Measurements from ENCODE around the gene ZBTB11. TPM values are rescaled to one million over a fixed set of nuclear protein-coding genes. Genes with fewer than 3 reads are reported as not detected.

ZBTB11 gene
- total and polyA plus RNA-seq, 2 of the 13 experiments (the other 11 are each of a cell fraction or from before 2014, with no cell fraction given): 5.9 to 18.1 TPM

GRCh38 chr3:101724329-101725193 lies 47.6 kb upstream of the ZBTB11 start, which contains the start of gene CEP97 (continued):
- TF ChIP-seq KDM5A (IDR thresholded peaks at IDR 0.05; ENCODE audit: borderline replicate concordance, low read length) (peak; percentile 81), MTA3 (CRISPR knock-in tag; IDR thresholded peaks at IDR 0.05) (no peak), GTF2F1 (IDR thresholded peaks at IDR 0.05; ENCODE audit: low read length) (no peak), NR3C1 (CRISPR knock-in tag; IDR thresholded peaks at IDR 0.05) (no peak), MIER2 (CRISPR knock-in tag; IDR thresholded peaks at IDR 0.05) (no peak), ZFYVE20 (CRISPR knock-in tag; IDR thresholded peaks at IDR 0.05; ENCODE audit: borderline replicate concordance, low read depth) (no peak), CCDC6 (CRISPR knock-in tag; IDR thresholded peaks at IDR 0.05) (peak; percentile 27; the same call in 1 of the 2 replicates), SP140L (CRISPR knock-in tag; IDR thresholded peaks at IDR 0.05; ENCODE audit: borderline replicate concordance) (no peak), ZNF556 (CRISPR knock-in tag; IDR thresholded peaks at IDR 0.05; ENCODE audit: borderline replicate concordance) (no peak; the same call in 1 of the 2 replicates), GMEB1 (CRISPR knock-in tag; IDR thresholded peaks at IDR 0.05; ENCODE audit: borderline replicate concordance) (peak; percentile 73; the same call in 1 of the 2 replicates), AKAP8 (CRISPR knock-in tag; IDR thresholded peaks at IDR 0.05) (no peak), ZFP1 (CRISPR knock-in tag; IDR thresholded peaks at IDR 0.05) (no peak), SETDB1 (CRISPR knock-in tag; IDR thresholded peaks at IDR 0.05; ENCODE audit: borderline replicate concordance) (no peak), ZNF30 (CRISPR knock-in tag; IDR thresholded peaks at IDR 0.05) (no peak), ZBED4 (CRISPR knock-in tag; IDR thresholded peaks at IDR 0.05; ENCODE audit: borderline replicate concordance) (peak; percentile 35; the same call in 1 of the 2 replicates)
- TF ChIP-seq, protein P1, sequence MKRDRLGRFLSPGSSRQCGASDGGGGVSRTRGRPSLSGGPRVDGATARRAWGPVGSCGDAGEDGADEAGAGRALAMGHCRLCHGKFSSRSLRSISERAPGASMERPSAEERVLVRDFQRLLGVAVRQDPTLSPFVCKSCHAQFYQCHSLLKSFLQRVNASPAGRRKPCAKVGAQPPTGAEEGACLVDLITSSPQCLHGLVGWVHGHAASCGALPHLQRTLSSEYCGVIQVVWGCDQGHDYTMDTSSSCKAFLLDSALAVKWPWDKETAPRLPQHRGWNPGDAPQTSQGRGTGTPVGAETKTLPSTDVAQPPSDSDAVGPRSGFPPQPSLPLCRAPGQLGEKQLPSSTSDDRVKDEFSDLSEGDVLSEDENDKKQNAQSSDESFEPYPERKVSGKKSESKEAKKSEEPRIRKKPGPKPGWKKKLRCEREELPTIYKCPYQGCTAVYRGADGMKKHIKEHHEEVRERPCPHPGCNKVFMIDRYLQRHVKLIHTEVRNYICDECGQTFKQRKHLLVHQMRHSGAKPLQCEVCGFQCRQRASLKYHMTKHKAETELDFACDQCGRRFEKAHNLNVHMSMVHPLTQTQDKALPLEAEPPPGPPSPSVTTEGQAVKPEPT (CRISPR knock-in tag; IDR thresholded peaks at IDR 0.05; ENCODE audit: low read depth): no peak
- TF ChIP-seq, protein P2, sequence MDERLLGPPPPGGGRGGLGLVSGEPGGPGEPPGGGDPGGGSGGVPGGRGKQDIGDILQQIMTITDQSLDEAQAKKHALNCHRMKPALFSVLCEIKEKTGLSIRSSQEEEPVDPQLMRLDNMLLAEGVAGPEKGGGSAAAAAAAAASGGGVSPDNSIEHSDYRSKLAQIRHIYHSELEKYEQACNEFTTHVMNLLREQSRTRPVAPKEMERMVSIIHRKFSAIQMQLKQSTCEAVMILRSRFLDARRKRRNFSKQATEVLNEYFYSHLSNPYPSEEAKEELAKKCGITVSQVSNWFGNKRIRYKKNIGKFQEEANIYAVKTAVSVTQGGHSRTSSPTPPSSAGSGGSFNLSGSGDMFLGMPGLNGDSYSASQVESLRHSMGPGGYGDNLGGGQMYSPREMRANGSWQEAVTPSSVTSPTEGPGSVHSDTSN (CRISPR knock-in tag; IDR thresholded peaks at IDR 0.05): no peak
- TF ChIP-seq, protein P3, sequence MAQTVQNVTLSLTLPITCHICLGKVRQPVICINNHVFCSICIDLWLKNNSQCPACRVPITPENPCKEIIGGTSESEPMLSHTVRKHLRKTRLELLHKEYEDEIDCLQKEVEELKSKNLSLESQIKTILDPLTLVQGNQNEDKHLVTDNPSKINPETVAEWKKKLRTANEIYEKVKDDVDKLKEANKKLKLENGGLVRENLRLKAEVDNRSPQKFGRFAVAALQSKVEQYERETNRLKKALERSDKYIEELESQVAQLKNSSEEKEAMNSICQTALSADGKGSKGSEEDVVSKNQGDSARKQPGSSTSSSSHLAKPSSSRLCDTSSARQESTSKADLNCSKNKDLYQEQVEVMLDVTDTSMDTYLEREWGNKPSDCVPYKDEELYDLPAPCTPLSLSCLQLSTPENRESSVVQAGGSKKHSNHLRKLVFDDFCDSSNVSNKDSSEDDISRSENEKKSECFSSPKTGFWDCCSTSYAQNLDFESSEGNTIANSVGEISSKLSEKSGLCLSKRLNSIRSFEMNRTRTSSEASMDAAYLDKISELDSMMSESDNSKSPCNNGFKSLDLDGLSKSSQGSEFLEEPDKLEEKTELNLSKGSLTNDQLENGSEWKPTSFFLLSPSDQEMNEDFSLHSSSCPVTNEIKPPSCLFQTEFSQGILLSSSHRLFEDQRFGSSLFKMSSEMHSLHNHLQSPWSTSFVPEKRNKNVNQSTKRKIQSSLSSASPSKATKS (CRISPR knock-in tag; IDR thresholded peaks at IDR 0.05): no peak

Data from HepG2 (cell line).